ENCODE results near the gene RHOT1.
"Not testable (repeated sequence)": the region's sequence is repeated elsewhere in the genome, so short reads cannot be mapped to it uniquely, and the experiment has no call there.

The RHOT1 gene

DNA sequence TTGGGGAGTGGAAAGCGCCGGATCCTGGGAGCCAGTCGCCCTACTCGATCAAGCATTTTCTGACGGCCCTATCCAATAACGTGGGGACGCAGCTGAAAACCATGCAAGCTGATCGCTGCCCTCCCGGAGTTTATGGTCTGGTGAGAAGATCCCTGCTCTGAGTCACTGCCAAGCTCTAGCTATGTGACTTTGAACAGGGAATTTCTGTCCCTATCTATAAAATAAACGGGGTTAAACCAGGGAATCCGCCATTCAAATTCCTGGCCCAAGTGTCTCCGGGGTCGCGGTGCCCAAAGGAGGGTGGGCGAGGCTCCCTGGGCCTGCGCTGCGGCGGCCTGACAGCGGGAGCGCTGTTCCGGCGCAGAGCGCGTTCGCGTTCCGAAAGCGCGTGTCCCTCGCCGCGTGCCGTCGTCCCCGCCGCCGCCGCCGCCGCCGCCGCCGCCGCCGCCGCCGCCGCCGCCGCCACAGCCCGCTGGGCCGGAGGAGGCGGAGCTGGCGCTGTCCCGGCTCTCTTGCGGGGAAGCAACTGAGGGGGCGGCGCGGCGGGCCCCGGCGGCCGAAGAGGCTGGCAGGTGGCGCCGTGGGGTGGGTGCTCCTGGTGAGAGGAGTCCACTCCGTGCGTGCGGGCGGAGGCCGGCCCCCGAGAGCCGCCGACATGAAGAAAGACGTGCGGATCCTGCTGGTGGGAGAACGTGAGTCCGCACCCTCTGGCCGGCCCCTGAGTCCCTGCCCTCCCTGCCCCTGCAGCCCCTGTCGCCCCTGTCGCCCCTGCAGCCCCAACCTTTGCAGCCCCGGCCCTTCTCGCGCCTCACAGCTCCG is at the start of gene RHOT1:
Gene RHOT1, plus strand, starts transcription at position 465 of the 819 bp plus-strand sequence. Its CDS starts 191 bp downstream, at position 656.
- DNase-seq (ENCODE audit: low read depth): peak; percentile 93

DNA sequence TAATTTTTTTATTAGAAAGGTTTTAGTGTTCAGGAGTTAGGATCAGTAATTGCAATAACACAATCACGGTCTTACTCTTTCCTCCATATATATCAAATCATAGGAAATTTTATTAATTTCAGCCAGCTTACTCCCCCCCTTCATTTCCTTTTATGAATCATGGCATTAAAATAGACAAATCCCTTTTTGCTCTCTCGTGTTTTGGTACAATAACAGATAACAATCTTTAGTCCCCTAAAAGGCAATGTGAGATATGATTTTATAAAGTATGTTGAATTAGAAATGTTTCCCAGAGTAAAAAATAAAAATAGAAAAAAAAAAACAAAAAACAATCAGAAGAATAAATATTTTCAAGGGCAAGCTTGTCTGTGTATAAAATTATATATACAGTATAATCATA is 42.6 kb upstream of the RHOT1 start:
- no peak for DNase-seq (ENCODE audit: low read depth)

DNA sequence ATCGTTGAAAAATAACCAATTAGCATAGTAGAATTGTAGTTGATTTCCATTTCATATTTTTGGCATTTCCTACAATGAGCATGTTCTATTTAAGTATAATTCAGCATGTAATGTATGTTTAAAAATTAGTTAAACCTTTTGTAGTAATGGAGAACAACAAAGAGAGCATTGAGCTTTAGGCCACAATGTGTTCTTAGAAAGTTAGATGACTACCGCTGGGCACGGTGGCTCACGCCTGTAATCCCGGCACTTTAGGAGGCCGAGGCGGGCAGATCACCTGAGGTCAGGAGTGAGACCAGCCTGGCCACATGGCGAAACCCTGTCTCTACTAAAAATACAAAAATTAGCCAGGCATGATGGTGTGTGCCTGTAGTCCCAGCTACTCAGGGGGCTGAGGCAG is 42.0 kb upstream of the RHOT1 start:
- not testable (repeated sequence) for DNase-seq (ENCODE audit: low read depth)

DNA sequence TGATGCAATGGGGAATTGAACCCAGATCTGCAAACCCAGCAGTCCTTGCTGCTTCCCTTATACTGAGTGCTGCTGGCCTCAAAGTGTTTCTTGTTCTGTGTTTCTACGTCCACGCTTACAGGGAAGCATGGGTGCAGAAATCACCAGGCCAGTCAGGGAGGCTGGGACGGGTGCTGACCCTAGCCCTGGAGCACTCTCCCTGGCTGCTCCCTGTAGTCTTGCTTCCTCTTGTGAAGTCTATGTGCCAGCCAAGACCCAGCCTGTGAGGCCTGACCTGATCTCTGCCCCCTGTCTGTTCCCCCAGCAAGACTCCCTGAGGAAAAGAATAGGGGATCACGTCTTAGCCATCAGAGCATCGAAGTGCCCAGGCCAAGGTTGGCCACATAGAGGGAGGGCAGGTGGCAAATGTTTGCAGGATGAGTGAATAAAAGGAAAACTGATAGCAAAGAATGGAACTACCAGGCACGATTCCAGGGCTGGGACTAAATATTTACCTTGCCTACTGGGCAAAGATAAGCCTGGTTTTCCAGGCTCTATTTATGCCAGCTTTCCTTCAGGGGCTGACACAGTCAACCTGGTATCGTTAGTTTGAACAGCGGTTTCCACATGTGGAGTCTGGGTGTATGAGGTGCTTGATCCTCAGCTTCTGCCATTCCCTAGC is 41.2 kb upstream of the RHOT1 start:
- DNase-seq (ENCODE audit: low read depth): no peak

DNA sequence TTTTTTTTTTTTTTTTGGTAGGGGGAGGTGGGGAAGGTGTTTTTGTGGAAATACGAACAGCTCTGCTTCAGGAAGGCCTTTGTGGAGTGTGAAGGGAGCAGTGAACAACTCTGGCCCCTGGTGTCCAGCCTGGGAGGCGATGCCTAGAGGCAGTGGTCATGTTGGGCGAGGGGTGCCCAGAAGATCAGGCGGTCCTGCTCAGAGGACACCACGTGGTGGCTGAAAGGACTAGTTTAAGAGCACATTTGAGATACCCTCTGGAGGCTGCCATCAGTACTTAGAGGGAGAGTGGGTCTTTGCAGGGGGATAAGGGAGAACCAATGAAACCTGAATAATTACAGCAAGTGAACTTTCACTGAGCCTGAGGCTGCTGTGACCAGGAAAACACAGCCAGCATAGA is 40.1 kb upstream of the RHOT1 start:
- DNase-seq (ENCODE audit: low read depth): no peak

DNA sequence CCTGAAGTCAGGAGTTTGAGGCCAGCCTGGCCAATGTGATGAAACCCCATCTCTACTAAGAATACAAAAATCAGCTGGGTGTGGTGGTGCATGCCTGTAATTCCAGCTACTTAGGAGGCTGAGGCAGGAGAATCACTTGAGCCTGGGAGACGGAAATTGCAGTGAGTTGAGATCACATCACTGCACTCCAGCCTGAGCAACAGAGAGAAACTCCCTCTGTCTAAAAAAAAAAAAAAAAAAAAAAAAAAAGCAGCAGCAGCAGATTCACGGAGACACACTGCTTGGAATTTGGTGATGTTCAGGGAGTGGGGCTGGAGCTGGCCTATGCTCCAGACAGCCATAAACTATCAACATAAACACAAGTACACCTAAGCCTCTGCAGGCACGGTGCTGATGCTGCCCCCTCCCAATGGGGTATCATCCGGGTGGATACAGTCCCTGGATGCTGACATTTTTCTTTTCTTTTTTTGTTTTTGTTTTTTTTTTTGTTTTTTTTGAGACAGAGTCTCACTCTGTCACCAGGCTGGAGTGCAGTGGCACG is 39.6 kb upstream of the RHOT1 start:
- peak; percentile 87 for DNase-seq (ENCODE audit: low read depth)

DNA sequence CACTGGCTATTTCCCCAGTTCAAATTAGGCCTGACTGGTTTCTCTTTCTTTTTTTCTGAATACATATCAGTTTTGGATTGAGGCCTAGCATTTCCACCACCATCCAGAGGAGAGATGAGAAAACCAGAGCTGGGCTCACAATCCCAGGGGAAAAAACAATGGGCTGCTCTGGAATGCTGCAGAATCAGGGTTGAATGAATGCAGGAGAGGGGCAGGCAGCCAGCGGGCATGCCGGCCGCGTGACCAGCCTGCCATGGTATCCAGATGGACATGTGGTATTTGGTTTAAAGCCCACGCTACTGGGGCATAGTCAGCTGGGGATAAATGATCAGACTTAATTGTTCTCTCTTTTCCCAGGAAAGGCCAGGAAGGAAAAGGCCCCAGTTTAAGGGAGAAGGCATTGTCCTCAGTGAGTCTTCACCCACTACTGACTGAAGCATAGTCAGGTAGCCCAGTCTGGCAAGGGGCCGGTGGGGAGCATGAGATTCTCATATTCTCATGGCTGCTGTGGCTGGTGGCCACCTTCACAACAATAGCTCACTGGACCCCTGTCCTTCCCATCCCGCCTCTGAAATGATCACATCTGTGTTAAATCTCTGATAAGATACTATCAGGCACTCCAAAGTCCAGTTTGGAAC is 38.7 kb upstream of the RHOT1 start:
- peak; percentile 19 for DNase-seq (ENCODE audit: low read depth)

DNA sequence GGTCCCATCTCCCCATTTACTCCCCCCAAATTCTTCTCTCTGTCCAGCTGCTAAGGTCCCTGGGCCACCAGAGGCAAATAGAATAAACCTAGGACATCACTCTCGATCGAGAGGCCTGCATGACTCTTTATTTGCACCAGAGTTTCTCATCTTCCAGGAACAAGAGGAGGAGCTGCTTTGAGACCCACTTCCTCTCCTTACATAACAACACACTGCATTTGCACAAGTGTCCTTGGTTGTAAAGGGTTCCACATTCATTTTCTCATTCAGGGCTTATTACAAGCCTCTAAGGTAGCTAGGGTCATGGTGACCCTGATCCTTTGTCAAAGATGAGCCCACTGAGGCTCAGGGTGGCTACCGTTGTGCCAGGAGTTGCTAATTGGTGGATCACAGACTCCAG is 38.1 kb upstream of the RHOT1 start:
- no peak for DNase-seq (ENCODE audit: low read depth)

DNA sequence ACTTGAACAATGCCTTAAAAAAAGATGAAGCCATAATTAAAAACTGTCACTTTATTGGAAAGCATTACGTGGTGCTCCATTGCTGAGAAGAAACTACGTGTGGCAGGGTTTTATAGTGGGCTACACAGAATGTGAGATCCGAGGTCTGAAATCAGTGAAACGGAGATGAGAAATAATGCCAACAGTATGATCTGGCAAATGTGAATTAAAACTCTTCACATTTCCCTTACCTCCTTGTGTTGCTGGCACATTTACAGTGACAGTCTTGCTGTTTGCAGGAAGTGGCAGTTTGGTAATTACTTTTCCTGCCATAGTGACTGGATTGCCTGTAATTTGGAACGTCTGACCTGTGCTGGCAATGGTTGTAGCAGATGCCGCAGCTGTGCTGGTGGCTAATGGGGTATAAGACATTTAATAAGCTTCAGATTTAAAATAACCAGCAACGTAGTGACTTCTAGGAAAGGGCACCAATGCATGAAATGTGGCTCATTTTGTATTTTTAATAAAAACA is 35.8 kb upstream of the RHOT1 start:
- DNase-seq (ENCODE audit: low read depth): not testable (repeated sequence)

DNA sequence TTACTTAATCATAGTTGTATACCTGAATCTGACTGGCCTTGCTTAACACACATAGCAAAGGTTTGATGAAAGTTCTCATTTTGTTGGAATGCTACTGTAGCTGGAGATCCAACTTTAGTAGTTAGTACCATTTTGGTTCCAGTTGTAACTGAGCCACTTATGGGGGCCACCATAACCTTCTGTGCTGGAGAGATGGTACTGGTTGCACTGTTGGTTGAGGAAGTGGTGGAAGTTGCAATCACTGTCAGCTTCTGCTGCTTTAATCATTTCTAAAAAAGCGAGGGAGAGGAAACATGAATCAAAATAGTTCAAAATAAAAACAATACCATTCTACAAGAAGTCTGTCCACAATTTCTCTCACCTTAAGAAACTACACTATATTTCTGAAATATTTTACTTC is 35.1 kb upstream of the RHOT1 start:
- DNase-seq (ENCODE audit: low read depth): not testable (repeated sequence)

DNA sequence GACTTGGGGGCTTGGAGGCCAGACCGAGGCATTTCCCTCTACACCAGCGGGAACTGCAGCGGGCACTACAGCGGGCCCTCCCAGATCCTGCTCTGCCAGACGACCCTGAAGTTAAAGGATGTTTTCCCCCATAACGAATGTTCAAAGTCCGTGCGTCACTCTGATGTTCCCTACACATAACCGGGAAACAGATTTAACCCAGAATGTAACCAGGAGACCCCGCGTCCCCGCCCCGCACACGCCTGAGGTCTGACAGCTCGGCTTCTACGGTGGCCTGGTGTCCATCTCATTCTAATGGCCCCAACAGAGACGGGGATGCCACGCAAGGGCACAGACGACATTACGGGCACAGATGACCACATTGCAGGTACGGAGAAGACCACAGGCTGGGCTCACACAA is 31.7 kb upstream of the RHOT1 start:
- no peak for DNase-seq (ENCODE audit: low read depth)

DNA sequence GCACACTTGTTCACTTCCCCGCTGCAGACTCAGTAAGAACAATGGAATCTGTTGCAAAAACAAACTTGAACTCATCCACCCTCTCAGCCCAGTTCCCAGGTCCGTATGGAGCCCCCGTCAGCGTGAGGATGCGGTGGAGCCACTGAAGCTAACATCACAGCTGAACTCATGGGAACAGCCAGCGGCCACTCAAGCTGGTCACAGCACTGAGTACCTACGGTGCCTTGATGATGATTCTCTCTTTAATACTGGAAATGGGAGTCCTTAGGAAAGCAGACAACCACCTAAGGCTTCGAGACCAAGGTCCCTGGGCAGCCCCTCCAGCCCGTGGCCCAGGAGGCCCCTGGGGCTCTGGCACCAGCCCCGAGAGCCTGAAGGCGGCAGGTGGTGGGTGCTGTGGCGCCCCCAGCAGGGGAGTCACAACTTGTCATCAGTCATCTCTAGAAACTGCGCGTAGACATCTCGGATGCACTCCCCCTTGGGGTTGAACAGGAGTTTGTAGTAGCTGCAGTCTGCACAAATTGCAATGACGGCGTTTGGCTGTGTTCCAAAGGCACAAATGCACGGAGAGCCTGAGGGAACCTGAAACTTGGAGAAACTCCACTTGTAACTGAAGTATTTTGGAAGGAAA is 31.0 kb upstream of the RHOT1 start:
- peak; percentile 77 for DNase-seq (ENCODE audit: low read depth)

DNA sequence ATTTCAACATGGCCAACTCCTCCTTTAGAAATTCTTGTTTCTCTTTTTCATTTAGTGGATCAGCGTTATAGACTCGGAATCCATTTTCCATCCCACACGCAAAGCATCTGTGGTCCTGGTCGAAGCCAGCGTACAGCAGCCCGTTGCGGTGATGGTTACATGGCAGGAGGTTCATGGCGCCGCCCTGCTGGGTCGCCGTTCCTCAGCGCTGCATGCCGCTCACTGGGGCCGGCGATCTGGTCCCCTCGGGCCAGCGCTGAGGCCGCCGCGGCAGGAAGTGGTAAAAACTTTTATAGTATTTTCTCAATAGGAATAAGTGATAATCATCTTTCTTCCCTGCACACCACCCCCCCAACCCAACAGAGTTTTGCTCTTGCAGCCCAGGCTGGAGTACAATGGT is 29.9 kb upstream of the RHOT1 start:
- no peak for DNase-seq (ENCODE audit: low read depth)

DNA sequence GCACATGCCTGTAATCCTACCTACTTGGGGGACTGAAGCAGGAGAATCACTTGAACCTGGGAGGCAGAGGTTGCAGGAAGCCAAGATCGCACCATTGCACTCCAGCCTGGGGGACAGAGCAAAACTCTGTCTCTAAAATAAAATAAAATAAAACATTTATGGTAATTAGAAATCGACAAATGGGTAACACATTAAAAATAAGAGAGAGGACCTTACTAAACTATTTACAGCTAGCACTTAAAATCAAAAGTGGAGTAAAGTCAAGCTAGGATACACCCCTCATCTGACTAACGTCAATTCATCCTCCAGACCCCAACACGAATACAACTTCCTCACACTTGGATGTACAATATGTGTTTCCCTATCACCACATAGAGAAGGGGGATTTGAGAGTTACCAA is 27.8 kb upstream of the RHOT1 start:
- DNase-seq (ENCODE audit: low read depth): no peak

DNA sequence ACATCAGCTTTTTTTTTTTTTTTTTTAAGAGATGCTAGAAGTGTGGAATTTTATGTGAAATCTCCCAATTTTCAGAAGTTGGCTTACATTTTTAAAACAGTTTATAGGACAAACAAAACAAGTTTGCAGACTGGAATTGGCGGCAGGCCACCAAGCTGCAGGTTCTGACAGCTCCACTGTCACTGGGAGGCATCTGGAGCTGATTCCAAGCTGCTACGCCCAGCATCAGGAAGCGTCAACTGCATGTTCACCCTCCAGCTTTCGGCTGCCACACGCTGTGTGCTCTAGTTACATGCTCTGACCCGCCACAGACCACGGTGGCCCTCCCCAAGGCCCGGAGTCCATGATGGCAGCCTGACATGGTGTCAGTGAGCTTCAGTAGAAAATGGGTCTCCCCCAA is 26.8 kb upstream of the RHOT1 start:
- DNase-seq (ENCODE audit: low read depth): not testable (repeated sequence)

DNA sequence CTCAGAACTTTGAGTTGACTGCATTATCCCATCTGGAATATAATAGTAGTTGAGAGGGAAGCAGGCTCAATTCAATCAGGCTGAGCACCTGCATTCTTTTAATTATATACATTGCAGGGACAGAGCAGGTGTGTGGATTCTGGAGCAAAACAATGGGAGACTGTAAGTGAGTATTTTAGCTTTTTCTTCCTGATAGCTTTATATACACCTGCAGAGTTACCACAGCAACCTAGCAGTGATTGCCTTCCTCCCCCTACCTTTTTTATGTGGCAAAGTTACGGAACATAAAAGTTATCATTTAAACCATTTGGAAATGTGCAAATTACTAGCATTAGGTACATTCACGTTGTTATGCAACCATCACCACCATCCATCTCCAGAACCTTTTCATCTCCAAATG is 25.4 kb upstream of the RHOT1 start:
- DNase-seq (ENCODE audit: low read depth): no peak

DNA sequence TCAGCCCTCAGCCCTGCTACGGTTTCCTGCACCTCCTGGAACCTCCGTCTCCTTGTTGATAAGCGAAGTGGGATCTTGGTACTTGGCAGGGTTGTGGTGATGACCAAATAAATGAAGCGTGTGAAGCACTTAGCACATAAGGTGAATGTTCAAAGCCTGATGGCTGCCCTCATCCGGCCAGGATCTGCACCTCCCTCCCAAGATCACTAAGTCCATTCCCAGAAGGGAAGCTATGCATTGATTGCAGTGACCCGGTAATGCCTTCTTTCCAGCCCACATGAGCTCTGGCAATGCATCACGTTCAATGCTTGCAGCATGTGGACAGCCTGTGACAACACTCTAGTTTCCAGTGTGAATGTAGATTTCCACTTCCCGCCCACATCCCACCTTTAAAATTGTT is 24.9 kb upstream of the RHOT1 start:
- no peak for DNase-seq (ENCODE audit: low read depth)

DNA sequence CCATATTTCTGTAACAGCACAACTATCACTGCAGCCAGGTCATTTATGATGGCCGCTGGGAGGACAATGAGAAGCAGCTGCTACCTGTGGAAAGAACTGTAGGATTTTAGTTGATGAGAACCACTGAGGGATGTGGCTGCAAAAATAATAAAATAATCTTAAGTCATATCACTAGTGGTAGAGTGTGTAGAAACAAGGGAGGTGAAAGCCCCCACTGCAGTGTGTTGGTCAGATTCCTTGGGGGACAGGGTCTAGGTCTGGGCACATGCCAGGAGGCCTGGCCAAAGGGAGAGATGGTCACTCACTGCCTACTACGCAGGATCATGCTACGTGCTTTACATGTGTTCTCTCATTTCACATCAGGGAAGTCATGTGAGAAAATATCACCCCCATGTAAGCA is 24.2 kb upstream of the RHOT1 start:
- not testable (repeated sequence) for DNase-seq (ENCODE audit: low read depth)

DNA sequence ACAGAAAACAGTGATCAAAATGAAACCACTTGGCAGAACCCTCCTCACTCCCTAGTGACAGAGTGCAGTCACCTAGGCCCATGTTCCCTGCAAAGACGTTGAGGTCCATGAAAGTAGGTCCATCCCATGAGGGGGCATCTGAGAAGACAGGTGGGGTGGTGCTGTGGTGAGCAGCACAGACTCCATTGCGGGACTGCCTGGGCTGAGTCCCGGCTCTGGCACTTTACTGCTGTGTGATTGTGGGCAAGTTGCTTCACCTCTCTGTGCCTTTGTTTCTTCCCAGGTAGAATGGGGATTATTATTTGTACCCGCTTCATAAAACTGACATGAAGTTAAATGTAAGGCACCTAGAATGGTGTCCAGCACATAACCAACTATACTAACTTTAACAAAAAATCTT is 23.5 kb upstream of the RHOT1 start:
- no peak for DNase-seq (ENCODE audit: low read depth)

DNA sequence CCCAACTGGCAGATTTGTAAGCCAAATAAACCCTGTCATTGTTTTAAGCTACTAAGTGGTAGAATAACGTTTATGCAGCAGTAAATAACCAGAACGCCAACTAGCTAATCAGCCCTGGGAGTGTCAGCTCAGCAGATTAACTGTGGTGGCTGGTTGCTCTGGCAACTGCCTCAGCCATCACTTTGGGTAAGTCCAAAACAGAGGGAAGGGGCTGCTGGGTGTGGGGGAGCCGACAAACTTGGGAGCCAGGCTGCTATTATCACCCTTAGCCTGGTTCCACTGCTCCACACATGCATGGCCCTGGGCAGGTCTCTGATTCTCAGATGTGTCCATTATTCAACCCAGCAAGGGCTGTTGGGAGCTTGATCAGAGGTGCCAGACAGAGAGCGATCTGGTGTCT is 22.2 kb upstream of the RHOT1 start:
- no peak for DNase-seq (ENCODE audit: low read depth)

DNA sequence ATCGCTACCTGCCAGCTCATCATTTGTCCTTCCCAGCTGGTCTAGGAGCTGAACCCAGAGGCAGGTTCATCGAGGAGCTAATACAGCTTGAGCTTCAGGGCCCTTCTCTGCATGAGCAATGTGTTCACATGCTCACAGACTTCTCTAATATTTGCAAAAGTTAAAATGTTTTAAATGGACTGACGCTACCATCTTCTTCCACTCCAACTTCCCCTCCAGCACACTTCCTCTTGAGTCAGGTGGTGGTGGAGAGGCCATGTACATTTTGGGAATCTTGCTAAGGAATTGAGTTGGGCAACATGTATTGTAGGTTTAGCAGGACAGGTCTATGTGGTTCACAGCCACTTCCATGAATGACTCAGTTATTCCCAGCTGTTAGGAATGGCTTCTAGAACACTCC is 21.6 kb upstream of the RHOT1 start:
- DNase-seq (ENCODE audit: low read depth): no peak

DNA sequence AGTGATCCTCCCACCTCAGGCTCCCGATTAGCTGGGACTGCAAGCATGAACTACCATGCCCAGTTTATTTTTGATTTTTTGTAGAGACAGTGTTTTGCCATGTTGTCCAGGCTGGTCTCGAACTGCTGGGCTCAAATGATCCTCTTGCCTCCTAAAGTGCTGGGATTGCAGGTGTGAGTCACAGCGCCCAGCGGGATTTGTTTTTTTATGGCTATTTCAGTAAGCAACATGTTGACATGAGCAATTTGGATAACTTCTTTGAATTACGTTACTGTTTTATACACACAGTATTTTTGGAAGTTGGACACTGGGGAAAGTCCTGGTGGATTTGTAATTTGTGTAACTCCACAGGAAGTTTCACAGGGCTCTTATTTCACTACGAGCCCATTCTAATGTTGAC is 18.5 kb upstream of the RHOT1 start:
- peak; percentile 39 for DNase-seq (ENCODE audit: low read depth)

All from EH (cell line).